T1000 (cell line): ENCODE measurements around the gene ALPK1.

Source experiments
- DNase-seq: peaks from one replicate; lab custom pipeline; 2025; ENCODE audit warnings: mixed read lengths; lab: John Stamatoyannopoulos, UW

Gene ALPK1

GRCh38 chr4:112328734-112329130 lies 31.6 kb downstream of the ALPK1 start:
- DNase-seq = no peak

DNA sequence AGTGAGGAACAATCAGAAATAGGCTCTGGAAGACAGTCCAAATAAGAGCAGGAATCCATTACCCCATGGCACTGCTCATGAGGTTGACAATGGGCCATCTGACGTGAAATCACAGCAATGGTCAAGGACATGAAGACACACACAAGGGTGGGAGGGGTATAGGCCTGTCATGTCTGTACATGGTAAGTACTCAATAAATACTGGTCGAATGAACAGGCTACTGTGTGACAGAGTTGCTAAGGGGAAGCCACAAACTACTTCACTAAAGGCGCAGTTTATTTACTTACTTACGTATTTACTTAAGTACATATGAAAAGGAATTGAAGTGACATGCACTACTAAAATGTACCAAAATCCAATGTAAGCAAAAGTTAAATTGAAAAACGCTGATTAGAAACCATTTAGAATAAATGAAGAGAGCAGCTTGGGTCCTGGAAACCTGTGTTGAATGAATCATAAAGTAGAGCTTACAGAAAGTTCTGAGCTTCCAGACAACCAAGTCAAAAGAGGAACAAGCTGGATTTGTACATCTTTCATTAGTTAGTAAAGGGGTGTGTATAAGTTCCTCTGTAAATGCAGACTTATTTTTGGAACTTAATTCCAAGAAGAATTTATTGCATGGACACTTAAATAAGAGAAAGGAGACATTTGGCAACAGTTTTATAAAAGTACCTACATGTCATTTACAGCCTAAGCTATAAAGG lies 32.7 kb downstream of the ALPK1 start:
- no peak for DNase-seq

DNA sequence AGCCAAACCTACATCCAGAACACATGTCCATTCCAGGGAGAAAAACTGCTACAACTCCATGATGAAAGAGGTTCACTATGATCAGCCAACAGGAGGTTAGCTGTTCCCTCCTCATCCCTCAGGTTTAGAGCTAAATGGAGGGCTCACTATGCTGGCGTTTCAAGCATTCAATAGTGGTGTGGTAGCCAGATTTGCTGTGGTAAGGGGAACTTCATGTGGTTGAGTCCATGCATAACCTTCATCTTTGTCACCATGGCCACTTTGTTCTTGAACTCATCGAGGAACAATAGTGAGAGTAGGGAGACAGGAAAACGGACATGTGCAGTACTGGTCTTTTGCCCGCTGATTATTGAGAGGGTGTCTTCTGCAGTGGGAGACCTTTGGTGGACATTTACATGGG lies 33.8 kb downstream of the ALPK1 start:
- DNase-seq = no peak

GRCh38 chr4:112332398-112332797 lies 35.2 kb downstream of the ALPK1 start:
- no peak for DNase-seq

DNA sequence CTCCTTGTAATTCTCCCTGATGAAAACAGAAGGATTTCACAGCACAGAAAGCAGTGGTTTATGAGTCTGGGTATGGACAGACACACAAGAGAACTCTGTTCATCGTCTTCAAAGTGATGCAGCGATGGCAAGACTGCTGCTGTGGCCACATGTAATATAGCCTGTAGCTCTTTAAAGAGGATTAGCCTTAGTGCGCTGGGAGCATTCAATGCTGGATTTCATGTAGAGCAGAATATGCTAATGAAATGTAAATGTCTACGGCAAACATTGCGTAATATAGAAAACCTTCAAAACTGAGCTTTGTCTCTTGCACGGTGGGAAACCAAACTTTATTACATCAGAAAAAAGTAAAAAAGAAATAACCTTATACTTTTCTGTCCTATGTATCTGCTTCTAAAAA lies 42.9 kb downstream of the ALPK1 start:
- DNase-seq = no peak

GRCh38 chr4:112341033-112341432 lies 43.9 kb downstream of the ALPK1 start:
- DNase-seq = no peak

DNA sequence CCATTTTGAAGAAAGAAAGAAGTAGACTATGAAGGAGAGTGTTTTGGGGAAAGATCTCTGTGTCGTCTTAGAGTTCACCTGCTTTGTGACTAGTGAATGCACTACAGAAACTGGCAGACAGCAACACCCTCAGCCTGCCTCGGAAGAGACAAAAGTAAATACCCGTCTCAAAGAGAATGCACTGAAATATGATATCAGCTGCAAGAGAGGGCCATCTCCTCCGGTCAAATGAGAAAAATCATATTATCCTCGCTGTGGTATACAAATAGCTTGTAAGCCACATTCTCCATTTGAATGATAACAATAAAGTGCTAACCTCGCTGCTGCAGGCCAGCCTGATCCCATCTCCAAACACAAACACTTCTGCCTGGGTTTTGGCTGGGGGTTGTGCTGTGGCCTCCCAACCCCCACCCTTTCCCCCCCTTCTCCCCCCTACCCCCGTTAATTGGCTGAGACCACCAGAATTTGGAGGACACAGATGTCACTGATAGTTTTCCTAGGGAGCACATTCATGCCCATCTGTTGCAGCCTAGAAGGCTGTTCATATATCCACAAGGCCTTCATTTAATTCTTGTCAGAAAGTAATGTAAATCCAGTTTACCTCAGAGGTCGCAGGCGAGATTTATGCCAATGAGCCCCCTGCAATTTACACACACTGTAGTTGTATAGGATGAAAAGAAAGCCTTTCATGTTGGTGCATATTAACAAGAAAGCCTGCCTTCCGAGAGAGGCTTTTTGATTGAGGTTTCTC lies 46.3 kb downstream of the ALPK1 start:
- no peak for DNase-seq

- no peak for DNase-seq
Observed at GRCh38 chr4:112348488-112349158, 51.5 kb downstream of the ALPK1 start.

DNA sequence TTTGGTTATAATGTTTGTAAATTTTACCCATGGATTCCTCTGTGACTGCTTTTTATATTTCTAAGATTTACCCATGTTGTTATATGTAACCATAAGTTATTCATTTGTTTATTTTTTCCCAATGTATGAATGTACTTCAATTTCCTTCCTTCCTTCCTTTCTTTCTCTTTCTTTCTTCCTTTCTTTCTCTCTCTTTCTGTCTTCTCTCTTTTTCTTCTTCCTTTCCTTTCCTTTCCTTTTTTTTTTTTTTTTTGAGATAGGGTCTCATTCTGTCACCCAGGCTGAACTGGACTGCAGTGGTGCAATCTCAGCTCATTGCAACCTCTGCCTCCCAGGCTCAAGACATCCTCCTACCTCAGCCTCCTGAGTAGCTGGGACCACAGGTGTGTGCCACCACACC lies 55.6 kb downstream of the ALPK1 start:
- no peak for DNase-seq

GRCh38 chr4:112355662-112356061 lies 58.5 kb downstream of the ALPK1 start:
- no peak for DNase-seq

DNA sequence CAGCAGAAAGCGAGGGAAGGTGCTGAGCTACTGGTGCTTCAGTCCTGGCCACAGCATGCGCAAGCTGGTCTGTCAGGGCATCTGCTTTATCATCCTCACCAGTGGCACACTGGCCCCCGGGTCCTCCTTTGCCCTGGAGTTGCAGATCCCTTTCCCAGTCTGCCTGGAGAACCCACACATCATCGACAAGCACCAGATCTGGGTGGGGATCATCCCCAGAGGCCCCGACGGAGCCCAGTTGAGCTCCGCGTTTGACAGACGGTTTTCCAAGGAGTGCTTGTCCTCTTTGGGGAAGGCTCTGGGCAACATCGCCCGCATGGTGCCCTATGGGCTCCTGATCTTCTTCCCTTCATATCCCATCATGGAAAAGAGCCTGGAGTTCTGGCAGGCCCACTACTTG lies 60.3 kb downstream of the ALPK1 start:
- no peak for DNase-seq

DNA sequence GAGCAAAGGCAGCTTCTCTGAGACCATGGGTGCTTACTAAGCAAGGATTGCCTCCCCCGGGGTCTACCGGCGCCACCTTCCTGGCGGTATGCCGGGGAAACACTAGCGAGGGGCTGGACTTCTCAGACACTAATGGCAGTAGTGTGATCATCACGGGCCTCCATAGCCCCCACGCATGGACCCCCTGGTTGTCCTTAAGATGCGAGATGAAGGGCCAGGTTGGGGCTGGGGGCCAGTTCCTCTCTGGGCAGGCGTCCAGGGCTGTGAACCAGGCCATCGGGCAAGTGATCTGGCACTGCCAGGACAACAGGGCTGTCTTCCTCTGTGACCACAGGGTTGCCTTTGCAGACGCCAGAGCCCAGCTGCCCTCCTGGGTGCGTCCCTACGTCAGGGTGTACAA lies 60.7 kb downstream of the ALPK1 start:
- DNase-seq = no peak

DNA sequence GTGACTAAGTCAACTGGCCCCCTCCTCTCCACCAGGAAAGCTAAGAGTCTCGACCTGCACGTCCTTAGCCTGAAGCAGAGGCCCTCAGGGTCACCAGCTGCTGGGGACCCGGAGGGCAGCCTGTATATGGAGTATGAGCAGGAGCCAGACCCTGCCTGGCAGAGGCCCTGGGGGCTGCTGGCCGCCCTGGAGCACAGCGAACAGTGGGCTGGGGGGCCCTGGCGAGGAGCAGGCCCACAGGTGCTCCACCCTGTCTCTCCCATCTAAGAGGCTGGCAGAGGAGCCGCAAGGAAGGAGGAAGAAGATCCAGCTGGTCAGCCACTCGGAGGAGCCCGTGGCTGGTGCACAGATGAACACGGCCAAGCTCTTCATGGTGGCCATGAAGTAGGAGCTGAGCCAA lies 61.2 kb downstream of the ALPK1 start:
- no peak for DNase-seq

DNA sequence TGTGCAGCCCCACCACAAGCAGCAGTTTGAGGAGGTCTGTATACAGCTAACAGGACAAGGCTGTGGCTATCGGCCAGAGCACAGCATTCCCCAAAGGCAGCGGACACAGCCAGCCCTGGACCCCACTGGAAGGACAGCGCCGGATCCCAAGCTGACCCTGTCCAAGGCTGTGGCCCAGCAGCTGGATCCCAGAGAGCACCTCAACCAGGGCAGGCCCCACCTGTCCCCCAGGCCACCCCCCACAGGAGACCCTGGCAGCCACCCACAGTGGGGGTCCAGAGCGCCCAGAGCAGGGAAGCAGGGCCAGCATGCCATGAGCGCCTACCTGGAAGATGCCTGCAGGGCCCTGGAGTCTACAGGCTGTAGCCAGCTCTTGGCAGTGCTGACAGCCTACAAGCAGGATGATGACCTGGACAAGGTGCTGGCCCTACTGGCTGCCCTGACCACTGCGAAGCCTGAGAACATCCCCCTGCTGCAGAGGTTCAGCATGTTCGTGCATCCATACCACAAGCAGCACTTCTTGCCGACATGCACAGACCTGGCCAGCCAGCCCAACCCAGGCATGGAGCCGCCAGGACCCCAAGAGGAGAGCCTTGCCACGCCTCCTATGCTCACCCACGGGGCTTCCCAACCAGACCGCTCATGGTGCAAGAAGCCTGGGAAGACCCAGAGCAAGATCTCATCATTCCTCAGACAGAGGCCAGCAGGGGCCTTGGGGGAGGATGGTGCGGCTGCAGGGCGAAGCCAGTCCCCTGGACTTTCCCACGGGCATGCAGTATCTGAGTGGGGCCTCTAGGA lies 62.0 kb downstream of the ALPK1 start:
- DNase-seq = no peak

DNA sequence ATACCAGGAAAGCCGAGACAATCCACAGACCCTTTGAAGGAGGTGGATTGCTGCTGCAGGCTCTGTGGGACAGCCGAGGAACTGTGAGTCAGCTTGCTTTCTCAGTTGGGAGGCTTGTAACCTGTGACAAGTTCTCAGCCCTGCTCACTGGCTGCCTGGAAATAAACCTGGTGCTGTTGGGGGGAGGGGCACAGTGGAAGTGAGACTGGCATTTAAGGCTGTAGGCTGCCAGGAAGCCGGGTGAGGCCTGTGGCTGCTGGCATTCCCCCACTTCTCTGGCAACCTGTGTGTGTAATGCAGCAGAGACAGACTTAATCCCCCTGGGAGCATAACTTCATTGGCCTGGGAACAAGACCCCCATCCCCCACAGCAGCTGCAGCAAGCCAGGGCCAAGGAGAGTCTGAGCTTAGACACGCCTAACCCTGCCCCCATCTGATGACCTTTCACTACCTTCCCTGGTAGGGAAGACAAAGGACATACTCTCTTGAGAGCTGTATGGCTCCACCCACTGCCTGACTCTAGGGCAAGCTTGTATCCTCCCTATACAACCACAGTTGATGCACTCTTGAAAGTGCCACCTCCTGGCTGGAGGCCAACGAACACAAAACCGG lies 64.1 kb downstream of the ALPK1 start:
- DNase-seq = peak; percentile 52

- DNase-seq = no peak
Observed at GRCh38 chr4:112370466-112370865, 73.3 kb downstream of the ALPK1 start.

- DNase-seq = no peak
Observed at GRCh38 chr4:112371361-112371760, 74.2 kb downstream of the ALPK1 start.

GRCh38 chr4:112374850-112375249 lies 77.7 kb downstream of the ALPK1 start:
- no peak for DNase-seq

DNA sequence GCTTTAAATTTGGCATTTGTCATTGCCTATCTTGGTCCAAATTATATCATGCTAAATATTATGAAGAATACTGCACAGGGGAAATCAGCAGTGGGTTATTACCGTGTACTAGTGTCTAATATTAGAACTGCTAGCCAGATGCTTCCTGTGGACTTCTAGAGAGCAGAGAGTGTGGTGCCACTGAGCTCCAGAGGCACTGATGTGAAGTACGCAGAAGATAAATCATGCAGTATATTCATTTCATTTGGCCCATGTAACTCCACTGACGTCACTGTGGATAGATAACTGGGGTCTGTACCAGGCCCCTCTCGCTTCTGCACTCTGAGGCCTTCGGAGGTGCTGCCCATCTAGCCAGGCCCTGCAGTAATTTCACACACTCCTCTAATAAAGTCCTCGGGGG lies 80.0 kb downstream of the ALPK1 start:
- DNase-seq = no peak

GRCh38 chr4:112377594-112378242 lies 80.5 kb downstream of the ALPK1 start:
- no peak for DNase-seq

- no peak for DNase-seq
Observed at GRCh38 chr4:112378243-112378620, 81.1 kb downstream of the ALPK1 start.
